Measurements from ENCODE around the gene TMEM44. TPM values are rescaled to one million over a fixed set of nuclear protein-coding genes. Genes with fewer than 3 reads are reported as not detected.
"Not testable (repeated sequence)": the region's sequence is repeated elsewhere in the genome, so short reads cannot be mapped to it uniquely, and the experiment has no call there.

The TMEM44 gene
- total and polyA plus RNA-seq, 8 donors, result 13.4 to 46.2 (median 34.9) TPM

- peak overlapping the region; percentile 2 to 65 for H3K27ac ChIP-seq
- ATAC-seq (no peak), DNase-seq (peak in 1 of 4 donors; percentile 32)
- TF ChIP-seq, protein P1, sequence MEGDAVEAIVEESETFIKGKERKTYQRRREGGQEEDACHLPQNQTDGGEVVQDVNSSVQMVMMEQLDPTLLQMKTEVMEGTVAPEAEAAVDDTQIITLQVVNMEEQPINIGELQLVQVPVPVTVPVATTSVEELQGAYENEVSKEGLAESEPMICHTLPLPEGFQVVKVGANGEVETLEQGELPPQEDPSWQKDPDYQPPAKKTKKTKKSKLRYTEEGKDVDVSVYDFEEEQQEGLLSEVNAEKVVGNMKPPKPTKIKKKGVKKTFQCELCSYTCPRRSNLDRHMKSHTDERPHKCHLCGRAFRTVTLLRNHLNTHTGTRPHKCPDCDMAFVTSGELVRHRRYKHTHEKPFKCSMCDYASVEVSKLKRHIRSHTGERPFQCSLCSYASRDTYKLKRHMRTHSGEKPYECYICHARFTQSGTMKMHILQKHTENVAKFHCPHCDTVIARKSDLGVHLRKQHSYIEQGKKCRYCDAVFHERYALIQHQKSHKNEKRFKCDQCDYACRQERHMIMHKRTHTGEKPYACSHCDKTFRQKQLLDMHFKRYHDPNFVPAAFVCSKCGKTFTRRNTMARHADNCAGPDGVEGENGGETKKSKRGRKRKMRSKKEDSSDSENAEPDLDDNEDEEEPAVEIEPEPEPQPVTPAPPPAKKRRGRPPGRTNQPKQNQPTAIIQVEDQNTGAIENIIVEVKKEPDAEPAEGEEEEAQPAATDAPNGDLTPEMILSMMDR (IDR thresholded peaks at IDR 0.05), result no peak
- H3K27me3 ChIP-seq, result no peaks in the 10 kb centered on the region
- intact Hi-C loops (cut with DNase I), result no loop called here
- H3K4me1 ChIP-seq, result peaks cover 0 to 18% of the 10 kb centered on the region in 2 donors
- H3K9me3 ChIP-seq, result no peaks in the 10 kb centered on the region
- H3K36me3 ChIP-seq, result peaks cover 0 to 10% of the 10 kb centered on the region in 2 donors
- H3K4me3 ChIP-seq, result peak overlapping the region; percentile 50 to 62
Measured at GRCh38 chr3:194632226-194632808, 902 bp downstream of the TMEM44 start.

- TF ChIP-seq, protein P1 (IDR thresholded peaks at IDR 0.05), result no peak
- ATAC-seq, result no peak
- intact Hi-C loops (cut with DNase I), result no loop called here
- peak in 1 of 4 donors; percentile 17 for DNase-seq
- Histone ChIP-seq H3K4me1 (peaks cover 0 to 18% of the 10 kb centered on the region in 2 donors), H3K9me3 (no peaks in the 10 kb centered on the region), H3K27me3 (no peaks in the 10 kb centered on the region), H3K27ac (no peak overlapping the region), H3K4me3 (peak overlapping the region in 1 of 2 donors; percentile 62), H3K36me3 (peaks cover 0 to 11% of the 10 kb centered on the region in 2 donors)
Measured at GRCh38 chr3:194631696-194632095, 1.5 kb downstream of the TMEM44 start.

DNA sequence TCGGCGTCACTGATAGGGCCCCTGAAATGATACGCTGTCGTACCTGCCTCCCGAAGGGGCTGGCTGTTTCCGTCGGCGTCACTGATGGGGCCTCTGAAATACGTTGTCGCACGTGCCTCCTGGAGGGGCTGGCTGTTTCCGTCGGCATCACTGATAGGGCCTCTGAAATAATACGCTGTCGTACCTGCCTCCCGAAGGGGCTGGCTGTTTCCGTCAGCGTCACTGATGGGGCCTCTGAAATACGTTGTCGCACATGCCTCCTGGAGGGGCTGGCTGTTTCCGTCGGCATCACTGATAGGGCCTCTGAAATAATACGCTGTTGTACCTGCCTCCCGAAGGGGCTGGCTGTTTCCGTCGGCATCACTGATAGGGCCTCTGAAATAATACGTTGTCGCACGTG lies 2.5 kb downstream of the TMEM44 start:
- not testable (repeated sequence) for H3K27me3 ChIP-seq, ATAC-seq
- DNase-seq, result peak in 2 of 4 donors; percentile 11 to 31

DNA sequence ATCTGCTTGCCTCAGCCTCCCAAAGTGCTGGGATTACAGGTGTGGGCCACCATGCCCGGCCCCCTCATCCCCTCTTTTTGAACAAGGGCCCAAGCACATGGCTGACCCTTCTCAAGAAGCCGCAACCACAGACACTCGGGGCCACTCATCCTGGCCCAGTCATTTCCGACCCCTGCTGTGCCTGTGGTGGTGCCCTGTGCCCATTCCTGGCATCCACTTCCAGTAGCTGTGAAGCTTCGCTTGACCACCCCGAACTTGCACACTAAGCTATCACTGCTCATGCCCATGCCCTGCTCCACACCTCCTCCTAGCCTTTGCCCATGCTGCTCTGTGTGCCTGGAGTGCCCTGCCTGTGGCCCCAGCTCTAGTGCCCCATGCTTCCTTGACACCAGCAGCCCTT lies 8.3 kb downstream of the TMEM44 start:
- intact Hi-C loops (cut with DNase I), result no loop called here
- no peaks in the 10 kb centered on the region for H3K27me3 ChIP-seq
- DNase-seq (peak in 1 of 4 donors; percentile 16), ATAC-seq (no peak)
- H3K4me3 ChIP-seq, result no peak overlapping the region
- no peaks in the 10 kb centered on the region for H3K9me3 ChIP-seq
- TF ChIP-seq, protein P1 (IDR thresholded peaks at IDR 0.05), result no peak
- peaks cover 0 to 8% of the 10 kb centered on the region in 2 donors for H3K4me1 ChIP-seq
- H3K27ac ChIP-seq, result no peak overlapping the region
- H3K36me3 ChIP-seq, result peaks cover 0 to 33% of the 10 kb centered on the region in 2 donors

More for the DNA sequence above, 2.5 kb downstream of the TMEM44 start:
- H3K36me3 ChIP-seq, result peaks cover 0 to 18% of the 10 kb centered on the region in 2 donors
- intact Hi-C loops (cut with DNase I); H3K27ac ChIP-seq; H3K9me3 ChIP-seq; H3K4me3 ChIP-seq: not testable (repeated sequence)
- peaks cover 0 to 18% of the 10 kb centered on the region in 2 donors for H3K4me1 ChIP-seq

GRCh38 chr3:194623449-194624290 lies 9.5 kb downstream of the TMEM44 start:
- Histone ChIP-seq H3K27me3 (no peaks in the 10 kb centered on the region), H3K4me3 (no peak overlapping the region), H3K27ac (no peak overlapping the region), H3K9me3 (no peaks in the 10 kb centered on the region), H3K36me3 (peaks cover 0 to 33% of the 10 kb centered on the region in 2 donors), H3K4me1 (peaks cover 0 to 8% of the 10 kb centered on the region in 2 donors)
- TF ChIP-seq, protein P1 (IDR thresholded peaks at IDR 0.05), result no peak
- intact Hi-C loops (cut with DNase I), result no loop called here
- DNase-seq, result peak in 1 of 4 donors; percentile 80
- ATAC-seq, result no peak
